ENCODE measurements around the gene SEMA7A. TPM values are rescaled to one million over a fixed set of nuclear protein-coding genes. Genes with fewer than 3 reads are reported as not detected.

Gene SEMA7A
- total and polyA plus RNA-seq, 4 experiments from 2014 or later: 0.10 to 1.9 (median 1.2) TPM; not detected in 1

GRCh38 chr15:74434263-74435136 lies 742 bp upstream of the SEMA7A start:
- H3K36me3 Mint-ChIP-seq: no peaks in the 10 kb centered on the region
- POLR2A ChIA-PET (ENCODE audit: partially characterized antibody): interaction anchor here (0.6 to 2.5 kb wide), 7 partner anchors 26 to 60 kb away, joined by 3 to 6 read pairs (median 3); no protein-coding TSS in a partner anchor
- peak overlapping the region in 5 of 7 donors; percentile 19 to 70 (median 42) for H3K27ac Mint-ChIP-seq
- Histone ChIP-seq H3K27ac (ENCODE audit: low read depth, low read length) (no peak overlapping the region), H3K9me3 (ENCODE audit: control insufficient read depth in 1 of 2, low read length in 2 of 2) (no peaks in the 10 kb centered on the region), H3K36me3 (ENCODE audit: insufficient read depth, low read length) (no peaks in the 10 kb centered on the region), H3K4me3 (ENCODE audit: low read length in 2 of 2) (peak overlapping the region; percentile 52 to 62), H3K27me3 (ENCODE audit: insufficient read depth, low read length) (no peaks in the 10 kb centered on the region), H3K4me1 (ENCODE audit: insufficient read depth, low read length) (peaks cover 17% of the 10 kb centered on the region)
- peaks cover 2 to 3% of the 10 kb centered on the region in 2 donors for H3K27me3 Mint-ChIP-seq
- H3K4me3 Mint-ChIP-seq: peak overlapping the region; percentile 66 to 91 (median 81)
- DNase-seq: no peak
- no peaks in the 10 kb centered on the region for H3K9me3 Mint-ChIP-seq
- CTCF ChIA-PET (ENCODE audit: partially characterized antibody): interaction anchor here (26.0 kb wide), 1 partner anchor 55 kb away, joined by 550 read pairs; no protein-coding TSS in a partner anchor
- peaks cover 6 to 35% (median 17%) of the 10 kb centered on the region in 4 donors for H3K4me1 Mint-ChIP-seq
- intact Hi-C loops (cut with micrococcal nuclease): loop anchor here (1.0 kb wide), 1 partner anchor 52 kb away; no protein-coding TSS in a partner anchor

- H3K4me1 ChIP-seq (ENCODE audit: insufficient read depth, low read length): peaks cover 17% of the 10 kb centered on the region
- ChIA-PET CTCF (ENCODE audit: partially characterized antibody) (interaction anchor here (26.0 kb wide), 1 partner anchor 54 kb away, joined by 550 read pairs; no protein-coding TSS in a partner anchor), POLR2A (ENCODE audit: partially characterized antibody) (interaction anchor here (1.0 to 2.5 kb wide), 3 partner anchors 28 to 59 kb away, joined by 3 to 8 read pairs (median 6); partner anchors contain the start of gene UBL7)
Observed at GRCh38 chr15:74432968-74433591, 678 bp downstream of the SEMA7A start.

GRCh38 chr15:74432271-74432967 lies 1.3 kb downstream of the SEMA7A start:
- Histone ChIP-seq H3K36me3 (ENCODE audit: insufficient read depth, low read length) (no peaks in the 10 kb centered on the region), H3K4me1 (ENCODE audit: insufficient read depth, low read length) (peaks cover 17% of the 10 kb centered on the region), H3K9me3 (ENCODE audit: control insufficient read depth in 1 of 2, low read length in 2 of 2) (no peaks in the 10 kb centered on the region), H3K4me3 (ENCODE audit: low read length in 2 of 2) (peak overlapping the region in 1 of 2 donors; percentile 11), H3K27me3 (ENCODE audit: insufficient read depth, low read length) (no peaks in the 10 kb centered on the region), H3K27ac (ENCODE audit: low read depth, low read length) (no peak overlapping the region)
- Mint-ChIP-seq H3K36me3 (no peaks in the 10 kb centered on the region), H3K4me1 (peaks cover 6 to 35% (median 17%) of the 10 kb centered on the region in 4 donors), H3K27me3 (peaks cover 2 to 3% of the 10 kb centered on the region in 2 donors), H3K27ac (peak overlapping the region in 1 of 7 donors; percentile 73), H3K4me3 (peak overlapping the region; percentile 37 to 74 (median 62)), H3K9me3 (no peaks in the 10 kb centered on the region)
- intact Hi-C loops (cut with micrococcal nuclease): no loop called here
- no peak for DNase-seq
- ChIA-PET POLR2A (ENCODE audit: partially characterized antibody) (interaction anchor here (1.8 to 2.5 kb wide), 3 partner anchors 28 to 58 kb away, joined by 6 to 8 read pairs (median 6); partner anchors contain the start of gene UBL7), CTCF (ENCODE audit: partially characterized antibody) (interaction anchor here (26.0 kb wide), 1 partner anchor 53 kb away, joined by 550 read pairs; no protein-coding TSS in a partner anchor)

More at GRCh38 chr15:74432968-74433591, 678 bp downstream of the SEMA7A start:
- H3K4me1 Mint-ChIP-seq: peaks cover 6 to 35% (median 17%) of the 10 kb centered on the region in 4 donors
- no peaks in the 10 kb centered on the region for H3K36me3 Mint-ChIP-seq
- intact Hi-C loops (cut with micrococcal nuclease): no loop called here
- H3K36me3 ChIP-seq (ENCODE audit: insufficient read depth, low read length): no peaks in the 10 kb centered on the region
- H3K27ac Mint-ChIP-seq: no peak overlapping the region
- H3K9me3 Mint-ChIP-seq: no peaks in the 10 kb centered on the region
- H3K27ac ChIP-seq (ENCODE audit: low read depth, low read length): no peak overlapping the region
- H3K27me3 Mint-ChIP-seq: peaks cover 2 to 3% of the 10 kb centered on the region in 2 donors
- H3K4me3 ChIP-seq (ENCODE audit: low read length in 2 of 2): peak overlapping the region in 1 of 2 donors; percentile 62
- peak overlapping the region in 5 of 8 donors; percentile 37 to 82 (median 61) for H3K4me3 Mint-ChIP-seq
- H3K9me3 ChIP-seq (ENCODE audit: control insufficient read depth in 1 of 2, low read length in 2 of 2): no peaks in the 10 kb centered on the region
- DNase-seq: no peak
- H3K27me3 ChIP-seq (ENCODE audit: insufficient read depth, low read length): no peaks in the 10 kb centered on the region

- Mint-ChIP-seq H3K4me1 (peaks cover 6 to 35% (median 17%) of the 10 kb centered on the region in 4 donors), H3K36me3 (no peaks in the 10 kb centered on the region), H3K4me3 (peak overlapping the region in 2 of 8 donors; percentile 39 to 55), H3K27me3 (peaks cover 2 to 3% of the 10 kb centered on the region in 2 donors), H3K27ac (no peak overlapping the region), H3K9me3 (no peaks in the 10 kb centered on the region)
- H3K9me3 ChIP-seq (ENCODE audit: control insufficient read depth in 1 of 2, low read length in 2 of 2): no peaks in the 10 kb centered on the region
- H3K27me3 ChIP-seq (ENCODE audit: insufficient read depth, low read length): no peaks in the 10 kb centered on the region
- no peak overlapping the region for H3K27ac ChIP-seq (ENCODE audit: low read depth, low read length)
- DNase-seq: no peak
- intact Hi-C loops (cut with micrococcal nuclease): no loop called here
- ChIA-PET POLR2A (ENCODE audit: partially characterized antibody) (interaction anchor here (1.8 to 2.2 kb wide), 2 partner anchors 29 kb away, joined by 6 to 8 read pairs; partner anchors contain the start of gene UBL7), CTCF (ENCODE audit: partially characterized antibody) (interaction anchor here (1.3 to 26.0 kb wide), 2 partner anchors 8 to 53 kb away, joined by 5 to 550 read pairs; no protein-coding TSS in a partner anchor)
- H3K4me1 ChIP-seq (ENCODE audit: insufficient read depth, low read length): peaks cover 17% of the 10 kb centered on the region
- H3K4me3 ChIP-seq (ENCODE audit: low read length in 2 of 2): no peak overlapping the region
- no peaks in the 10 kb centered on the region for H3K36me3 ChIP-seq (ENCODE audit: insufficient read depth, low read length)
Observed at GRCh38 chr15:74431645-74432044, 2.1 kb downstream of the SEMA7A start.

- no peak for DNase-seq
- Histone ChIP-seq H3K36me3 (ENCODE audit: insufficient read depth, low read length) (no peaks in the 10 kb centered on the region), H3K9me3 (ENCODE audit: control insufficient read depth in 1 of 2, low read length in 2 of 2) (no peaks in the 10 kb centered on the region), H3K27ac (ENCODE audit: low read depth, low read length) (no peak overlapping the region), H3K4me1 (ENCODE audit: insufficient read depth, low read length) (peaks cover 17% of the 10 kb centered on the region), H3K4me3 (ENCODE audit: low read length in 2 of 2) (no peak overlapping the region), H3K27me3 (ENCODE audit: insufficient read depth, low read length) (no peaks in the 10 kb centered on the region)
- Mint-ChIP-seq H3K36me3 (no peaks in the 10 kb centered on the region), H3K4me3 (no peak overlapping the region), H3K4me1 (peaks cover 6 to 35% (median 17%) of the 10 kb centered on the region in 4 donors), H3K27ac (no peak overlapping the region), H3K27me3 (peaks cover 2 to 3% of the 10 kb centered on the region in 2 donors), H3K9me3 (no peaks in the 10 kb centered on the region)
- intact Hi-C loops (cut with micrococcal nuclease): no loop called here
- CTCF ChIA-PET (ENCODE audit: partially characterized antibody): interaction anchor here (1.3 to 26.0 kb wide), 2 partner anchors 9 to 52 kb away, joined by 5 to 550 read pairs; no protein-coding TSS in a partner anchor
- POLR2A ChIA-PET (ENCODE audit: partially characterized antibody): interaction anchor here (1.8 kb wide), 1 partner anchor 28 kb away, joined by 6 read pairs; no protein-coding TSS in a partner anchor
Observed at GRCh38 chr15:74431116-74431515, 2.6 kb downstream of the SEMA7A start.

GRCh38 chr15:74430510-74430951 lies 3.2 kb downstream of the SEMA7A start:
- H3K9me3 Mint-ChIP-seq: no peaks in the 10 kb centered on the region
- intact Hi-C loops (cut with micrococcal nuclease): no loop called here
- H3K4me3 ChIP-seq (ENCODE audit: low read length in 2 of 2): no peak overlapping the region
- no peaks in the 10 kb centered on the region for H3K36me3 ChIP-seq (ENCODE audit: insufficient read depth, low read length)
- H3K36me3 Mint-ChIP-seq: no peaks in the 10 kb centered on the region
- no peak overlapping the region for H3K4me3 Mint-ChIP-seq
- POLR2A ChIA-PET (ENCODE audit: partially characterized antibody): no interaction called here
- no peaks in the 10 kb centered on the region for H3K9me3 ChIP-seq (ENCODE audit: control insufficient read depth in 1 of 2, low read length in 2 of 2)
- H3K4me1 Mint-ChIP-seq: peaks cover 6 to 34% (median 17%) of the 10 kb centered on the region in 4 donors
- H3K27ac ChIP-seq (ENCODE audit: low read depth, low read length): no peak overlapping the region
- peaks cover 17% of the 10 kb centered on the region for H3K4me1 ChIP-seq (ENCODE audit: insufficient read depth, low read length)
- H3K27me3 Mint-ChIP-seq: peaks cover 2 to 3% of the 10 kb centered on the region in 2 donors
- H3K27me3 ChIP-seq (ENCODE audit: insufficient read depth, low read length): no peaks in the 10 kb centered on the region
- CTCF ChIA-PET (ENCODE audit: partially characterized antibody): interaction anchor here (1.3 to 26.0 kb wide), 2 partner anchors 10 to 52 kb away, joined by 5 to 550 read pairs; no protein-coding TSS in a partner anchor
- no peak overlapping the region for H3K27ac Mint-ChIP-seq
- DNase-seq: no peak
